ENCODE measurements around the gene ECHS1.

ECHS1 gene

GRCh38 chr10:133401981-133402725 lies 29.0 kb upstream of the ECHS1 start:
- POLR2A ChIA-PET: no interaction called here
- no peak for DNase-seq (ENCODE audit: extremely low spot score)
- CTCF ChIA-PET: no interaction called here
- TF ChIP-seq CTBP1 (IDR thresholded peaks at IDR 0.05; ENCODE audit: borderline replicate concordance) (no peak), FOXM1 (IDR thresholded peaks at IDR 0.05; ENCODE audit: borderline replicate concordance) (no peak), NFRKB (IDR thresholded peaks at IDR 0.05) (no peak), TARDBP (IDR thresholded peaks at IDR 0.05) (no peak)
- TF ChIP-seq, protein P1, sequence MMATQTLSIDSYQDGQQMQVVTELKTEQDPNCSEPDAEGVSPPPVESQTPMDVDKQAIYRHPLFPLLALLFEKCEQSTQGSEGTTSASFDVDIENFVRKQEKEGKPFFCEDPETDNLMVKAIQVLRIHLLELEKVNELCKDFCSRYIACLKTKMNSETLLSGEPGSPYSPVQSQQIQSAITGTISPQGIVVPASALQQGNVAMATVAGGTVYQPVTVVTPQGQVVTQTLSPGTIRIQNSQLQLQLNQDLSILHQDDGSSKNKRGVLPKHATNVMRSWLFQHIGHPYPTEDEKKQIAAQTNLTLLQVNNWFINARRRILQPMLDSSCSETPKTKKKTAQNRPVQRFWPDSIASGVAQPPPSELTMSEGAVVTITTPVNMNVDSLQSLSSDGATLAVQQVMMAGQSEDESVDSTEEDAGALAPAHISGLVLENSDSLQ (IDR thresholded peaks at IDR 0.05): no peak

DNA sequence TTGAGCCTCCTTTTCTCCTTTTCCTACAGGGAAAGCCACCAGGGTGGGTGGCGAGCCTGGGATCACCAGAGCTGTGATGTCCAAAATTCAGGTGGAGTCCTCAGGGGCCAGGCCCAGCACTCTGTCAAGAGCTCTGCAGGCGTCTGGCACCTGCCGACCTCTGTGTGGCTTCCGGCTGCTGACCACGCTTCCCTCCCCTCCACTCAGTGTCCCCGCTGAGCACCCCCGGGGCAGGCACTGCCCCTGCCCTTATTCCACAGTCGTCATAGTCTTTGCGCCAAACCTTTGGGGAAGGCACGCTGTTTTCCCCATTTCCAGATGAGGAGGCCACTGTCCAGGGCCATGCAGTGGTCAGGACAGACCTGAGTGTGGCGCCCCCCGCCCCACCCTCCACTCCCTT lies 28.3 kb upstream of the ECHS1 start:
- CTCF ChIA-PET: no interaction called here
- DNase-seq (ENCODE audit: extremely low spot score): no peak
- TF ChIP-seq TARDBP (IDR thresholded peaks at IDR 0.05): no peak
- TF ChIP-seq FOXK2 (IDR thresholded peaks at IDR 0.05): no peak
- TF ChIP-seq ZNF384 (IDR thresholded peaks at IDR 0.05): no peak
- no peak for TF ChIP-seq SUZ12 (IDR thresholded peaks at IDR 0.05)
- TF ChIP-seq BHLHE40 (IDR thresholded peaks at IDR 0.05; ENCODE audit: borderline replicate concordance): no peak
- TF ChIP-seq SP1 (IDR thresholded peaks at IDR 0.05): no peak
- TF ChIP-seq FOXA1 (IDR thresholded peaks at IDR 0.05): no peak
- TF ChIP-seq FOXM1 (IDR thresholded peaks at IDR 0.05; ENCODE audit: borderline replicate concordance): no peak
- TF ChIP-seq L3MBTL2 (conservative IDR thresholded peaks at IDR 0.05): no peak
- TF ChIP-seq LEF1 (IDR thresholded peaks at IDR 0.05; ENCODE audit: borderline replicate concordance): no peak
- TF ChIP-seq, protein P1 (IDR thresholded peaks at IDR 0.05): no peak
- no peak for TF ChIP-seq ARNT (IDR thresholded peaks at IDR 0.05)
- TF ChIP-seq HDGF (IDR thresholded peaks at IDR 0.05; ENCODE audit: borderline replicate concordance): no peak
- TF ChIP-seq ELF4 (IDR thresholded peaks at IDR 0.05): no peak
- TF ChIP-seq CTBP1 (IDR thresholded peaks at IDR 0.05; ENCODE audit: borderline replicate concordance): no peak
- no peak for TF ChIP-seq NFRKB (IDR thresholded peaks at IDR 0.05)
- POLR2A ChIA-PET: no interaction called here

GRCh38 chr10:133400624-133401424 lies 27.7 kb upstream of the ECHS1 start:
- ChIA-PET CTCF (no interaction called here), POLR2A (no interaction called here)
- TF ChIP-seq CTBP1 (IDR thresholded peaks at IDR 0.05; ENCODE audit: borderline replicate concordance) (no peak), ZNF384 (IDR thresholded peaks at IDR 0.05) (no peak), NFRKB (IDR thresholded peaks at IDR 0.05) (no peak), FOXM1 (IDR thresholded peaks at IDR 0.05; ENCODE audit: borderline replicate concordance) (no peak), BHLHE40 (IDR thresholded peaks at IDR 0.05; ENCODE audit: borderline replicate concordance) (no peak), TARDBP (IDR thresholded peaks at IDR 0.05) (no peak), L3MBTL2 (conservative IDR thresholded peaks at IDR 0.05) (no peak), FOXA1 (IDR thresholded peaks at IDR 0.05) (no peak), ELF4 (IDR thresholded peaks at IDR 0.05) (no peak), SP1 (IDR thresholded peaks at IDR 0.05) (no peak), LEF1 (IDR thresholded peaks at IDR 0.05; ENCODE audit: borderline replicate concordance) (no peak), SUZ12 (IDR thresholded peaks at IDR 0.05) (no peak)
- TF ChIP-seq, protein P1 (IDR thresholded peaks at IDR 0.05): no peak
- no peak for DNase-seq (ENCODE audit: extremely low spot score)

DNA sequence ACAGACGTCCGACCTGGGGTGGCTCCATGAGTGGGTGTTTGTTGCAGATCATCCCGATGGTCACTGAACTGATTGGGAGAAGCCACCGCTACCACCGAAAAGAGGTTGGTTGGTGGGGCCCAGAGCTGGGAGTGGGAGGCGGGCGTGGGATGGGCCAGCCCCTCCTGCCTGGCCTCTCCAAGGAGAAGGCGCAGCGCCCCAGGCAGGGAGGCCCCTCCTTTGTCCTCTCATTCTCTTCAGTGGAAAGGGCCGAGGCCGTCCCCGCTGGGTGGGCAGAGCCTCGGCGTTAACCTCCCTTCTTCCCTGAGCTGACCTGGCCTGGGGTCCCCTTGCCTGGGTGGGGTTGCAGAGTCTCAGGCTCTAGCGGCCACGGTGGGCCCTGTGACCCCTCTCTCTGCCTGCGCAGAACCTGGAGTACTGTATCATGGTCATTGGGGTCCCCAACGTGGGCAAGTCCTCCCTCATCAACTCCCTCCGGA lies 26.0 kb upstream of the ECHS1 start:
- no peak for DNase-seq (ENCODE audit: extremely low spot score)
- ChIA-PET POLR2A (no interaction called here), CTCF (no interaction called here)
- no peak for TF ChIP-seq ARNT (IDR thresholded peaks at IDR 0.05)
- no peak for TF ChIP-seq FOXK2 (IDR thresholded peaks at IDR 0.05)
- no peak for TF ChIP-seq FOXM1 (IDR thresholded peaks at IDR 0.05; ENCODE audit: borderline replicate concordance)
- TF ChIP-seq ZNF384 (IDR thresholded peaks at IDR 0.05): no peak
- no peak for TF ChIP-seq HDGF (IDR thresholded peaks at IDR 0.05; ENCODE audit: borderline replicate concordance)
- no peak for TF ChIP-seq SUZ12 (IDR thresholded peaks at IDR 0.05)
- TF ChIP-seq SP1 (IDR thresholded peaks at IDR 0.05): no peak
- TF ChIP-seq BHLHE40 (IDR thresholded peaks at IDR 0.05; ENCODE audit: borderline replicate concordance): no peak
- no peak for TF ChIP-seq FOXA1 (IDR thresholded peaks at IDR 0.05)

DNA sequence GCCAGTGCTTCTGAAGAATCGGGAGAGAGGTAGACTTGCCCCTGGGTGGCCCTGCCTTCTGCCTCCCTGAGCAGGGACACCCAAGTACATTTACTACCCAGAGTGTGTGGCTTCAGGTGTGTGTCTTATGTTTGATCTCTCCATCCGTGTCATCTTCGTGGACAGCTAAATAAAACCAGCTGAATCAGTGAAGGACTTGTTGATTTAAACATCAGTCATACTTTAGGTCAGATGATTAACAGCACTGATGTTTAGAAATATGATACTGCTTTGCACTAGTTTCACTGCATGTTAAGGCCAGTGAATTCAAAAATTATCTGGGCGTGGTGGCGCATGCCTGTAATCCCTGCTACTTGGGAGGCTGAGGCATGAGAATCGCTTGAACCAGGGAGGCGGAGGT lies 24.8 kb upstream of the ECHS1 start:
- no peak for DNase-seq (ENCODE audit: extremely low spot score)
- CTCF ChIA-PET: no interaction called here
- POLR2A ChIA-PET: no interaction called here
- TF ChIP-seq SUZ12 (IDR thresholded peaks at IDR 0.05) (no peak), LEF1 (IDR thresholded peaks at IDR 0.05; ENCODE audit: borderline replicate concordance) (no peak), SP1 (IDR thresholded peaks at IDR 0.05) (no peak), FOXM1 (IDR thresholded peaks at IDR 0.05; ENCODE audit: borderline replicate concordance) (no peak), CTBP1 (IDR thresholded peaks at IDR 0.05; ENCODE audit: borderline replicate concordance) (no peak), FOXK2 (IDR thresholded peaks at IDR 0.05) (no peak), NFRKB (IDR thresholded peaks at IDR 0.05) (no peak), HDGF (IDR thresholded peaks at IDR 0.05; ENCODE audit: borderline replicate concordance) (no peak)

All from HEK293T (cell line).